Posterior cingulate gyrus (tissue), 11 donors: ENCODE measurements around the gene CTRB2.
"Not testable (repeated sequence)": the region's sequence is repeated elsewhere in the genome, so short reads cannot be mapped to it uniquely, and the experiment has no call there.

Source experiments
- DNase-seq, 10 donors: peaks; one replicate each; pipeline versions ENCODE4 v3.0.0 to v3.0.0-alpha.2; 2020 to 2021; ENCODE audit warnings: mixed read lengths in 3 of 10
- intact Hi-C: fragments of 100-400 bp; cut with DNase I; formaldehyde crosslinking; loops from one replicate; pipeline ENCODE4 v1.15.1; 2023

CTRB2 gene

GRCh38 chr16:75243667-75244224 lies 36.8 kb upstream of the CTRB2 start:
- DNase-seq: peak in 1 of 10 donors; percentile 24
- intact Hi-C loops: no loop called here

GRCh38 chr16:75242436-75243078 lies 35.6 kb upstream of the CTRB2 start:
- intact Hi-C loops: not testable (repeated sequence)
- DNase-seq: peak in 1 of 10 donors; percentile 9

- intact Hi-C loops: no loop called here
- DNase-seq: no peak
Observed at GRCh38 chr16:75241955-75242354, 35.0 kb upstream of the CTRB2 start.

GRCh38 chr16:75241412-75241811 lies 34.5 kb upstream of the CTRB2 start:
- peak in 1 of 10 donors; percentile 6 for DNase-seq
- intact Hi-C loops: no loop called here

- intact Hi-C loops: not testable (repeated sequence)
- peak in 1 of 10 donors; percentile 6 for DNase-seq
Observed at GRCh38 chr16:75240633-75241032, 33.7 kb upstream of the CTRB2 start.

- intact Hi-C loops: no loop called here
- no peak for DNase-seq
Observed at GRCh38 chr16:75239542-75240122, 32.7 kb upstream of the CTRB2 start.

- intact Hi-C loops: no loop called here
Observed at GRCh38 chr16:75238853-75239541, 32.0 kb upstream of the CTRB2 start.

GRCh38 chr16:75238132-75238852 lies 31.3 kb upstream of the CTRB2 start:
- DNase-seq: peak; percentile 69 to 97 (median 81)
- intact Hi-C loops: no loop called here

More at GRCh38 chr16:75238853-75239541, 32.0 kb upstream of the CTRB2 start:
- peak in 5 of 10 donors; percentile 59 to 93 (median 64) for DNase-seq

- peak in 1 of 10 donors; percentile 87 for DNase-seq
- intact Hi-C loops: no loop called here
Observed at GRCh38 chr16:75237398-75238131, 30.6 kb upstream of the CTRB2 start.

GRCh38 chr16:75236736-75237397 lies 29.9 kb upstream of the CTRB2 start:
- intact Hi-C loops: no loop called here

GRCh38 chr16:75236232-75236631 lies 29.3 kb upstream of the CTRB2 start:
- DNase-seq: peak in 1 of 10 donors; percentile 75
- intact Hi-C loops: no loop called here

More at GRCh38 chr16:75236736-75237397, 29.9 kb upstream of the CTRB2 start:
- DNase-seq: peak in 1 of 10 donors; percentile 81

- peak in 1 of 10 donors; percentile 69 for DNase-seq
- intact Hi-C loops: no loop called here
Observed at GRCh38 chr16:75235721-75236193, 28.8 kb upstream of the CTRB2 start.

GRCh38 chr16:75234856-75235696 lies 28.1 kb upstream of the CTRB2 start:
- intact Hi-C loops: loop anchor here (1.0 to 5.0 kb wide), 2 partner anchors 38 to 150 kb away; no protein-coding TSS in a partner anchor
- DNase-seq: peak in 1 of 10 donors; percentile 87

- intact Hi-C loops: loop anchor here (5.0 kb wide), 1 partner anchor 36 kb away; no protein-coding TSS in a partner anchor
- no peak for DNase-seq
Observed at GRCh38 chr16:75233611-75233938, 26.6 kb upstream of the CTRB2 start.

GRCh38 chr16:75231570-75231969 lies 24.6 kb upstream of the CTRB2 start:
- intact Hi-C loops: loop anchor here (5.0 kb wide), 1 partner anchor 34 kb away; no protein-coding TSS in a partner anchor
- DNase-seq: no peak

- no peak for DNase-seq
- intact Hi-C loops: loop anchor here (5.0 kb wide), 1 partner anchor 33 kb away; no protein-coding TSS in a partner anchor
Observed at GRCh38 chr16:75230471-75231110, 23.6 kb upstream of the CTRB2 start.
